ENCODE results near the gene AAK1. TPM values are rescaled to one million over a fixed set of nuclear protein-coding genes. Genes with fewer than 3 reads are reported as not detected.

AAK1 gene
- total and polyA plus RNA-seq, 2 of the 13 experiments (the other 11 are each of a cell fraction or from before 2014, with no cell fraction given), result 9.8 to 10.3 TPM

GRCh38 chr2:69643602-69644505 lies at the start of gene AAK1 (continued):
- TF ChIP-seq HMGXB3 (CRISPR knock-in tag; IDR thresholded peaks at IDR 0.05; ENCODE audit: borderline replicate concordance) (no peak), REST (IDR thresholded peaks at IDR 0.05; ENCODE audit: borderline replicate concordance in 1 of 2, low read depth in 1 of 2, low read length in 2 of 2) (peak in 1 of 2 experiments; percentile 20; a peak in 1 of 4 replicates), HNF4G (IDR thresholded peaks at IDR 0.05; ENCODE audit: borderline replicate concordance, low read depth, low read length) (no peak), HNF4G (CRISPR knock-in tag; IDR thresholded peaks at IDR 0.05; ENCODE audit: borderline replicate concordance, low read depth) (no peak), ASH2L (IDR thresholded peaks at IDR 0.05; ENCODE audit: insufficient read length, low read depth, low read length) (peak; percentile 99), REL (CRISPR knock-in tag; conservative IDR thresholded peaks at IDR 0.05) (0 out of 2 replicates have a peak, but pooled peaks have one; percentile 68), CENPBD1 (CRISPR knock-in tag; IDR thresholded peaks at IDR 0.05; ENCODE audit: borderline replicate concordance, low read depth) (no peak), KLF11 (CRISPR knock-in tag; IDR thresholded peaks at IDR 0.05) (no peak), FIP1L1 (IDR thresholded peaks at IDR 0.05; ENCODE audit: borderline replicate concordance, insufficient read depth, low read depth, low read length) (no peak), ZNF790 (CRISPR knock-in tag; IDR thresholded peaks at IDR 0.05; ENCODE audit: borderline replicate concordance) (peak; percentile 89; the same call in 1 of the 2 replicates), CREB1 (IDR thresholded peaks at IDR 0.05) (no peak), CREB1 (CRISPR knock-in tag; IDR thresholded peaks at IDR 0.05) (0 out of 2 replicates have a peak, but pooled peaks have one; percentile 21), ZNF780A (CRISPR knock-in tag; IDR thresholded peaks at IDR 0.05) (peak; percentile 67; the same call in 1 of the 2 replicates), ZNF788 (CRISPR knock-in tag; IDR thresholded peaks at IDR 0.05; ENCODE audit: borderline replicate concordance) (peak; percentile 68; the same call in 1 of the 2 replicates), KAT8 (CRISPR knock-in tag; IDR thresholded peaks at IDR 0.05) (peak; percentile 90), CENPX (CRISPR knock-in tag; IDR thresholded peaks at IDR 0.05) (no peak), ZFP41 (CRISPR knock-in tag; IDR thresholded peaks at IDR 0.05; ENCODE audit: borderline replicate concordance) (peak; percentile 82; the same call in 1 of the 2 replicates), SAFB2 (CRISPR knock-in tag; IDR thresholded peaks at IDR 0.05; ENCODE audit: borderline replicate concordance, low read depth) (0 out of 2 replicates have a peak, but pooled peaks have one; percentile 48), ZNF24 (IDR thresholded peaks at IDR 0.05) (no peak), GTF2F1 (IDR thresholded peaks at IDR 0.05; ENCODE audit: low read length) (no peak)
